NCI-H1417 (cell line): ENCODE measurements around the gene PPP1R8.
"Not testable (repeated sequence)": the region's sequence is repeated elsewhere in the genome, so short reads cannot be mapped to it uniquely, and the experiment has no call there.

ENCODE experiments used
- DNase-seq, 3 experiments: peaks; one replicate each; lab custom pipeline; 2025; lab: John Stamatoyannopoulos, UW

The PPP1R8 gene

GRCh38 chr1:27830621-27831440, at the start of gene PPP1R8:
TSS of gene PPP1R8 (plus strand) at chr1:27830782. CDS start at chr1:27830836, 54 bp downstream.
- peak; percentile 95 to 97 (median 96) for DNase-seq

DNA sequence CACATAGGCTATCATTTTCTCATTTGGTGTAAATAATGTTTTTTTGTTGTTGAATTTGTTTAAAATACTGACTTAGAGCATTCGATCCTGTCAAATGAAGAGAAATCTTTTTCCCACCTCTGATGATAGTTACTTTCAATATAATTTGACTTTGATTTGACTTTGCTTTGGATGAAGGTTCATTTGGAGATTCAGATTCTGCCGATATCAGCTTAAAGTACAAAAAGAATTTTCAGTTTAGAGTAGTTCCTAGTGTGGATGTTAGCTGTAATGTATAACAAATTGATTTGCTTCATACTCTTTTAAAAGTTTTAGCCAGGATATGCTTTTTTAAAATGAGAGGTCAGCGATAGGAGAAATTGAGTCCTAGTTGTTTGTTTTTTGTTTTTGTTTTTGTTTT, 47.6 kb upstream of the PPP1R8 start:
- no peak for DNase-seq

DNA sequence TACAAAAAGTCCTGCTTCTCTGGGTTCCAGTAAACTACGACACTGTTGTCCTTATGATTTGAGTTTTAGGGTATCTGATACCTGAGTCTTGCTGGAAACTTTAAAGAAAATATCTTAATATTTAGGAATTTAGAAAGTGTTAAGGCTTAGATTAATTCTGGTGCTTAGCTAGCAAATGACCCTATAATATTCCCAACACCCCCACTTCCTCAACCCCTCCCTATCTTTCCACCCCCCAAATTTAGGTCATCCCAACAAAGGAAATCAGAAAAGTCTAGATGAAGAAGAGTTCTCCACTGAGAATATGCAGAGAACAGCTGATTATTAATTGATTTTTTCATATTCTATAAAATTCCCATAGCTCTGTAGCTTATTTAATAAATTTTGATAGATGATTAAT, 45.9 kb upstream of the PPP1R8 start:
- no peak for DNase-seq

DNA sequence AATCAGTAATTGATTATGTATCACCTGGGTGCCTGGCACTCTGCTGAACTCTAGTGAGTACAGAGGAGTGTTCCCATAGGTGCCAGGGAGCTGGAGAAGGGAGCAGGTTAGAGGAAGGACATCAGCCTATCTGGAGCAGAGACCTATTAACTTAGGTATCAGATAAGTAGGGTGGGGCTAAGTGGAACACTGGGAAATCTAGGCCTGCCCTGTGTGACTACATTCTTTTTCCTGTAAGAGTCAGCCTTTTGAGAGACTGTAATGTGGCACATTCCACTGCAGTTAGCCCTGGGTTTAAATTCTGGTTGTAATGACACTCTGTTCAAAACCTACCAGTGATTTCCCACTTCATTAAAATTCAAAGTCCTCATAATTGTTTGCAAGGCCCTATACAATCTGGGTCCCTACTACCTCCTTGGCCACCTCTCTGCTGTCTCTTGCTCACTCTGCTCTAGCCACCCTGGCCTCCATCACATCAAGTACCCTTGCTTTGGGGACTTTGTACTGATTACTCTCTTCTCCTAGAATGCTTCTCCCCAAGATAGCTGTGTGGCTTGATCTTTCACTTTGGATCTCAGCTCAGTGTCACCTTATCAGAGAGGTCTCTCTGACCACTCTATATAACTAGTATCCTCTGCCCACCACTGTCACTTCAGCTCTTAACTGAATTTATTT, 44.7 kb upstream of the PPP1R8 start:
- DNase-seq = no peak

GRCh38 chr1:27787895-27788294, 42.7 kb upstream of the PPP1R8 start:
- no peak for DNase-seq

DNA sequence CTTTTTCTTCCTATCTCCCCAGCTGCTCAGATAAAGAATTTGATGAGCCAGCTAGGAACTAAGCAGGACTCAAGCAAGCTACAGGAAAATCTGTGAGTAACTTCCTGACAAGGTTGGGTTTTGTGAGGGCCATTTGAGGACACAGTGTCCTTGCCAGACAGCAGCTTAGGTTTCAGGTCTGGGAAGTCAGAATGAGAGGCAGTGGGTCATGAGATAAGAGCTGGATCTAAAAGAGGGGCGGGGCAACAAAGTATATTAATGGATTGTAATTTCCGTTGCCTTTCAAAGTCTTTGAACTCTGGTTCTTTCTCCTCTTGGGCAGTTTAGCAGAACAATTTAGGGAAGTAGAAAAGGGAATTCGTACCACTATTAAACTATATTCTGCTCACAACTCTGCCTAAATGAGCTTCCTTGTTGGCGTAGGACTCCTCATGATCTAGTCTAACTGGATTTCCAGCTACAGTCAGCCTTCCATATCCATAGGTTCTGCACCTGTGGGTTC, 41.0 kb upstream of the PPP1R8 start:
- no peak for DNase-seq

GRCh38 chr1:27790270-27790669, 40.3 kb upstream of the PPP1R8 start:
- DNase-seq = not testable (repeated sequence)

GRCh38 chr1:27795601-27796000, 35.0 kb upstream of the PPP1R8 start:
- DNase-seq = no peak

DNA sequence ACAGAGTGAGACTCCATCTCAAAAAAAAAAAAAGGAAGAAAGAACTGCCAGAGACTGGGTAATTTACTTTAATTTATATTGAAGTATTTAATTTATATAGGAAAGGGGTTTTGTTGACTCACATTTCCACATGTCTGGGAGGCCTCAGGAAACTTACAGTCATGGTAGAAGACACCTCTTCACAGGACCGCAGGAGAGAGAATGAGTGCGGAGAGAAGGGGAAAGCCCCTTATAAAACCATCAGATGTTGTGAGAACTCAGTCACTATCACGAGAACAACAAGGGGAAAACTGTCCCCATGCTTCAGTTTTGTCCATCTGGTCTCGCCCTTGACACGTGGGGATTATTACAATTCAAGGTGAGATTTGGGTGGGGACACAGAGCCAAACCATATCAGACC, 25.8 kb upstream of the PPP1R8 start:
- DNase-seq = no peak

DNA sequence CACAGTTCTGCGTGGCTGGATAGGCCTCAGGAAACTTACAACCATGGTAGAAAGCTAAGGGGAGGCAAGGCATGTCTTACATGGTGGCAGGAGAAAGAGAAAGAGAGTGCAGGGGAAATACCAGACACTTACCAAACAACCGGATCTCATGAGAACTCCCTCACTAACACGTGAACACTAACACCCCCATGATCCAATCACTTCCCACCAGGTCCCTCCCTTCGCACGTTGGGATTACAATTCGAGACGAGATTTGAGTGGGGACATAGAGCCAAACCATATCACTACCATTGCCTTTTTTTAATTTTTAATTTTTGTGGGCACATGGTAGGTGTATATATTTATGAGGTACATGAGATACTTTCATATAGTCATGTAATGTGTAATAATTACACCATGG, 23.8 kb upstream of the PPP1R8 start:
- DNase-seq = no peak

- no peak for DNase-seq
Observed at GRCh38 chr1:27807385-27807784, 23.2 kb upstream of the PPP1R8 start.

- not testable (repeated sequence) for DNase-seq
Observed at GRCh38 chr1:27808131-27808530, 22.5 kb upstream of the PPP1R8 start.

GRCh38 chr1:27809883-27810282, 20.7 kb upstream of the PPP1R8 start:
- DNase-seq = no peak

DNA sequence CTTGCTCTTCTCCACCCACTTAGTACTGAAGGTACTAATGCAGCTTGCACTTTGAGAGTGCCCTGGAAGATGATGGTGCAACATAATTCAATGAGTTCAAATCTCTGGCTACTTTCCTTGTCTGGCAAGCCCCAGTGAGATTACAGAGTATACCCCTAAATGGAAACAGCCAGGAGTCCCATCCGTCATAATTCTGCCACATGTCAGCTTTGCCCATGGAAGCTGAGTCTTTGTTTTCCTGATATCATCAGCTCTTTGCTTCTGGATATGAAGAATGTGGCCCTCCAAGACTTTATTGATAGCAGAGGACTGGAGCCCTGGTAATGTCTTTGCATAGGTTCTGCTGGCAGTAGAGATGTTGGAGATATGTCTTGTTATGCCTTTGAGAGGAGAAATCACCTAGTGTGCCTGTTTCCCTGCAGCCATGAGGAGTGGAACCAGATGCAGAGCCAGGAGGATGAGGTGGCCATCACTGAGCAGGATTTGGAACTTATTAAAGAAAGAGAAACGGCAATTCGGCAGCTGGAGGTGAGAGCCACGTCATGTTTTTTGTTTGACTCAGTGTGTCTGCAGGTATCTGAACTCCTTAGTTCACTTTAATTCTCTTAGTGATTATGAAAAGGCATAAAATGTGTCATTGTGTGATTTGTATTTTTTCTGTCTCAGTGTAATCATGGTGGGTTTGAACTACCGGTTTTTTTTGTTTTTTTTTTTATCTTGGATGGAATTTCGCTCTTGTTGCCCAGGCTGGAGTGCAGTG, 18.7 kb upstream of the PPP1R8 start:
- DNase-seq = no peak

DNA sequence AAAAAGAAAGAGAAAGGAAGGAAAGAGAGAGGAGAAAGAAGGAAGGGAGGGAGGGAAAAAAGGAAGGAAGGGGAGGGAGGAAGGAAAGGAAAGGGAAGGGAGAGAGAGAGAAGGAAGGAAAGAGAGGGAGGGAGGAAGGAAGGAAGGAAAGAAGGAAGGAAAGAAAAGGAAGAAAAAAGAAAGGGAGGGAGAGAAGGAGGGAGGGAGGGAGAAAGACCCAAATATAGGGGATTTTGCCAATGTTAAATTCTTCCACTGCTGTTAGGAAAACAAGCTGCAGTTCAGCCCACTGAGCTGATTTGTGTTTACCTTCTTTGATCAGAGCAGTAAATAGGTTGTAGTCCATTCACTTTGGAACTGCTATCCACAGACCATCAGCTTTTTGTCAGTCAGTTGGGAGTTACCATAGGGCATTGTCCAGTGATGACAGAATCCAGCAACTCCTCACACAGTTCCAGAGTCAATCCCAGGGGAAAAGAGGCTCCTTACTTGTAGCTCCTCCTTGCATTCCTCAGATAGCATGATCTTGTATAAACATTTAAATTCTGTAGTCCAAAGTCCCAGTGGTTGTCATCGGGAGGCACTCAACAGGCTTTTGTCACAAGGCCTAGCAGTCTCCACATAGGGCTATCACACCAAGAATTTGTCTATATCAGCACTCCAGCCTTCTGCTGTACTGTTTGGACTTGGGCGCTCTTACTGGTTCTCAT, 13.5 kb upstream of the PPP1R8 start:
- DNase-seq = no peak

GRCh38 chr1:27821761-27822315, 8.7 kb upstream of the PPP1R8 start:
- DNase-seq = no peak

DNA sequence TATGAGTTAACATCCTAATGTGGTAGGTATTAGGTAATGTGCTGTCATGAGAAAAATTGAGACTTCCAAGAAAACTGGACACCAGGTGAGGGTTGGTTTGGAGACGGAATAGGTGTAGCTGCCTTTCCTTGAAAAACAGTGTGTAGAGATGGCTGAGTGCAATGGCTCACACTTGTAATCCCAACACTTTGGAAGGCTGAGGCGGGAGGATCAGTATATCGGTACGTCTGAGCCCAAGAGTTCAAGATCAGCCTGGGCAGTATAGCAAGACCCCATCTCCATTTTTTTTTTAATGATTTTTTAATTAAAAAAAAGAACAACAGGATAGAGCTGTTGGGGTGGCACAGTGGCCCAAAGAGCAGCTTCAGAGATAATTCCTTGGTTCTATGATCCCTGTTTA, 6.8 kb upstream of the PPP1R8 start:
- no peak for DNase-seq

DNA sequence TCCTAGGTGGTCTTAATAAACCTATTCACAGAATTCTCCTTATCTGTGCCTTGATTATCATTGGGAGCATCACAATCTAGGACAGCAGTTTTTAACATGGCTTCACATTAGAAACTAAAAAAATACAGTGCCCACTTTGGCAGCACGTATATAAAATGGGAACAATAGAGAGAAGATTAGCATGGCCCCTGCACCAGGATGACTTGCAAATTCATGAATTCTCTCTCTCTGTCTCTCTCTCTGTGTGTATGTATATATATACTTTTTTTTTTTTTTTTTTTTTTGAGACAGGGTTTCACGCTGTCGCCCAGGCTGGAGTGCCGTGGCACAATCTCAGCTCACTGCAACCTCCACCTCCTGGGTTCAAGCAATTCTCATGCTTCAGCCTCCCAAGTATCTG, 6.2 kb upstream of the PPP1R8 start:
- DNase-seq = no peak

DNA sequence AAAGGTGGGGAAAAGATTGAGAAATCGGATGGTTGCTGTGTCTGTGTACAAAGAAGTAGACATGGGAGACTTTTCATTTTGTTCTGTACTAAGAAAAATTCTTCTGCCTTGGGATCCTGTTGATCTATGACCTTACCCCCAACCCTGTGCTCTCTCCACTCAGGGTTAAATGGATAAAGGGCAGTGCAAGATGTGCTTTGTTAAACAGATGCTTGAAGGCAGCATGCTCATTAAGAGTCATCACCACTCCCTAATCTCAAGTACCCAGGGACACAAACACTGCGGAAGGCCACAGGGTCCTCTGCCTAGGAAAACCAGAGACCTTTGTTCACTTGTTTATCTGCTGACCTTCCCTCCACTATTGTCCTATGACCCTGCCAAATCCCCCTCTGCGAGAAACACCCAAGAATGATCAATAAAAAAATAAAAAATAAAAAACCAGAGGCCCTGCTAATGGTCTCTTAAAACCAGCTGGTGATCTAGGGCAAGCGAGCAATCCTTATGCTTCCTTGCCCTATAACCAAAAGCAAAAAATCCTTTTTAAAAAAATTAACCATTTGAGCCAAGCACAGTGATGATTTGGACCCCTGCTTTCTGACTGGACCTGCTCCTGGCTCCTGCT, 1.1 kb upstream of the PPP1R8 start:
- DNase-seq = not testable (repeated sequence)

DNA sequence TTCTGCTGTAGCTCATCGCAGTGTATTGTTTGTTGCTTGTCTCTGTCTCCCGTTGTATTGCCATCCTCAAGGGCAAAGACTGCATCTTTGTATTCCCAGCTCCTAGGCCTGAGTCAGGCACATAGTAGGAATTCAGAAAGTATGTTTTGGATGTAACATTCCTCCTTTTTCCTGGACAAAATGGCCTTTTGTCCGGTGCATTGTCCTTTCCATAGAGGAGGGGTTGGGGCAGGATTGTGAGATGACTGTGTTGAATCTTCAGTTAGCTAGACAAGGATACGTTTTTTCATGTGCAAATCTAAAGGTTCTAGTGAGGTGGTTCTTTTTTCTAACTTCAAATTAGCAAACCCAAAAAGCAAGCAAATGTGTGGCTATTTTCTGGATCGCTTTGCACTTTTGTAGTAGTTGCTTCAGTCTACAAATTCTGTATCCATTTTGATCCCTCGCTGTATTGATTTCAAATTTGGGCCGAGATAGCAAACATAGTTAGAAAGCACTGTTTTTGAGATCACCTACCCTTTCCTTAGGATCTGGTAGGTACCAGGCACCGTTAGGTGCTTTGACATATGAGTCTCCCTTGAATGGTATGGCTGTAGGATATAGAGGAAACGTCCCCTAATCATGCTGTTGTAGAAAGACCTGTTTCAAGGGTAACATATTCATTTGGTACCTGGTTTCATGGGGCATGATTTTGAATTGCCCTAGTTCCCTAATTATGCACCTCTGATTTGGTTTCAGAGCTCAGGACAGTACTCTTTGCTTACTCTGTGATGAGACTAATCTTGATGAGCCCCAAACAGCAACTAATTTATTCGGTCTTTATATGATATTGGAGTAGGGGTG, 1.2 kb downstream of the PPP1R8 start:
- no peak for DNase-seq
